IMR-90 (cell line): ENCODE results near the gene SIGLEC9. TPM values are rescaled to one million over a fixed set of nuclear protein-coding genes. Genes with fewer than 3 reads are reported as not detected.

Source experiments
- ATAC-seq: fragments of 200-7000 bp; cut with Tn5 transposase; 2 replicates; pipeline ENCODE4 v1.9.1; 2020; ENCODE audit warnings: low read depth, mild to moderate bottlenecking, moderate library complexity
- BruUV-seq: library from RNA; stranded (reverse); fragments of 400-500 nt; replicated peaks from 2 replicates; lab custom pipeline; 2021; lab: Mats Ljungman, UMichigan
- CTCF ChIA-PET: fragments of 300-600 bp; formaldehyde crosslinking; extraction: SDS; loops from one replicate; lab custom pipeline; 2021; ENCODE audit warnings: antibody characterized with exemption; lab: Yijun Ruan, JAX
- POLR2A ChIA-PET: fragments of 300-600 bp; sonication (Branson Sonifier 250); formaldehyde crosslinking; loops from one replicate; lab custom pipeline; 2022; ENCODE audit warnings: antibody characterized with exemption; ENCODE audit not compliant: unreplicated experiment; lab: Charles Lee
- DNase-seq: peaks from one replicate; pipeline ENCODE4 v3.0.0; 2013
- H2AFZ ChIP-seq: replicated peaks from 2 replicates; pipeline ENCODE3; 2013; ENCODE audit warnings: low read length, mild to moderate bottlenecking; ENCODE audit not compliant: poor library complexity
- H2AK5ac ChIP-seq: 2 replicates; pipeline ENCODE4 v1.6.1; 2013; ENCODE audit warnings: low read depth, low read length, inconsistent platforms
- H2AK9ac ChIP-seq: replicated peaks from 2 replicates; pipeline ENCODE3; 2013; ENCODE audit warnings: mild to moderate bottlenecking, low read depth, low read length, moderate library complexity; ENCODE audit not compliant: poor library complexity
- H2BK120ac ChIP-seq: 2 replicates; pipeline ENCODE4 v1.6.1; 2013; ENCODE audit warnings: low read depth, low read length, inconsistent platforms
- H2BK15ac ChIP-seq: 3 replicates; pipeline ENCODE4 v1.6.1; 2013; ENCODE audit warnings: low read depth, low read length, inconsistent platforms
- H2BK20ac ChIP-seq: 2 replicates; pipeline ENCODE4 v1.6.1; 2013; ENCODE audit warnings: low read depth, mild to moderate bottlenecking, inconsistent platforms, low read length, moderate library complexity
- H2BK5ac ChIP-seq: 2 replicates; pipeline ENCODE4 v1.6.1; 2013; ENCODE audit warnings: mild to moderate bottlenecking, low read depth, low read length, inconsistent platforms; ENCODE audit not compliant: poor library complexity, severe bottlenecking
- H3K14ac ChIP-seq: replicated peaks from 2 replicates; pipeline ENCODE4 v1.6.1; 2013; ENCODE audit warnings: low read depth, low read length, inconsistent platforms
- H3K18ac ChIP-seq: 2 replicates; pipeline ENCODE4 v1.6.1; 2013; ENCODE audit warnings: low read depth, low read length, control low read depth
- H3K23ac ChIP-seq: 2 replicates; pipeline ENCODE4 v1.6.1; 2013; ENCODE audit warnings: low read depth, low read length, inconsistent platforms
- H3K27ac ChIP-seq: 2 replicates; pipeline ENCODE4 v1.5.1; 2013; ENCODE audit warnings: mild to moderate bottlenecking, control low read depth, low read length; ENCODE audit not compliant: insufficient read depth
- H3K27me3 ChIP-seq: 2 replicates; pipeline ENCODE4 v1.6.1; 2013; ENCODE audit warnings: low read length; ENCODE audit not compliant: control insufficient read depth, insufficient read depth
- H3K36me3 ChIP-seq: 2 replicates; pipeline ENCODE4 v1.6.1; 2013; ENCODE audit warnings: low read length, mixed read lengths; ENCODE audit not compliant: control insufficient read depth, insufficient read depth
- H3K4ac ChIP-seq: 2 replicates; pipeline ENCODE4 v1.6.1; 2013; ENCODE audit warnings: low read depth, low read length, inconsistent platforms
- H3K4me1 ChIP-seq: 2 replicates; pipeline ENCODE4 v1.6.1; 2013; ENCODE audit warnings: low read length, mixed read lengths; ENCODE audit not compliant: control insufficient read depth, insufficient read depth
- H3K4me2 ChIP-seq: 2 replicates; pipeline ENCODE4 v1.6.1; 2013; ENCODE audit warnings: low read depth, mild to moderate bottlenecking, control low read depth, low read length, moderate library complexity
- H3K4me3 ChIP-seq: 2 replicates; pipeline ENCODE4 v1.5.1; 2013; ENCODE audit warnings: low read depth, mild to moderate bottlenecking, control low read depth, low read length, moderate library complexity; ENCODE audit not compliant: insufficient read depth
- H3K56ac ChIP-seq: 2 replicates; pipeline ENCODE4 v1.6.1; 2013; ENCODE audit warnings: low read length, inconsistent platforms; ENCODE audit not compliant: insufficient read depth; ENCODE audit errors: extremely low read depth
- H3K79me1 ChIP-seq, 2 experiments: 2 replicates each; pipeline ENCODE4 v1.6.1; 2013; ENCODE audit warnings: low read length in 2 of 2, inconsistent platforms in 1 of 2, low read depth in 1 of 2
- H3K9ac ChIP-seq: 2 replicates; pipeline ENCODE4 v1.6.1; 2013; ENCODE audit warnings: low read depth, low read length, control low read depth
- H3K9me1 ChIP-seq: 2 replicates; pipeline ENCODE4 v1.6.1; 2013; ENCODE audit warnings: low read length, inconsistent platforms; ENCODE audit not compliant: insufficient read depth
- H3K9me3 ChIP-seq: 2 replicates; pipeline ENCODE4 v1.6.1; 2013; ENCODE audit warnings: low read length; ENCODE audit not compliant: control insufficient read depth, insufficient read depth
- H4K20me1 ChIP-seq: 2 replicates; pipeline ENCODE4 v1.6.1; 2013; ENCODE audit warnings: low read length, inconsistent platforms; ENCODE audit not compliant: insufficient read depth
- H4K5ac ChIP-seq: 2 replicates; pipeline ENCODE4 v1.6.1; 2013; ENCODE audit warnings: mild to moderate bottlenecking, low read depth, low read length, control low read depth
- H4K8ac ChIP-seq, 2 experiments: 2 replicates each; pipeline ENCODE4 v1.6.1; 2013; ENCODE audit warnings: low read depth in 2 of 2, low read length in 2 of 2, control low read depth in 1 of 2, inconsistent platforms in 1 of 2
- H4K91ac ChIP-seq: 2 replicates; pipeline ENCODE4 v1.6.1; 2013; ENCODE audit warnings: low read depth, low read length, inconsistent platforms; ENCODE audit not compliant: insufficient read depth
- BHLHE40 ChIP-seq: fragments of 150-350 bp; IDR thresholded peaks from 2 replicates; pipeline ENCODE4 v1.6.1; 2016; ENCODE audit warnings: mild to moderate bottlenecking, low read depth, low read length
- CHD1 ChIP-seq: IDR thresholded peaks from 2 replicates; pipeline ENCODE4 v1.6.1; 2012; ENCODE audit warnings: low read depth, low read length, improper control_type of control experiment
- MAFK ChIP-seq: IDR thresholded peaks from 2 replicates; pipeline ENCODE4 v1.6.1; 2012; ENCODE audit warnings: low read depth, low read length, improper control_type of control experiment
- MXI1 ChIP-seq: IDR thresholded peaks from 2 replicates; pipeline ENCODE4 v1.6.1; 2012; ENCODE audit warnings: low read depth, mild to moderate bottlenecking, low read length, moderate library complexity, borderline replicate concordance
- POLR2A ChIP-seq: IDR thresholded peaks from 2 replicates; pipeline ENCODE4 v1.6.1; 2012; ENCODE audit warnings: mild to moderate bottlenecking, low read depth, low read length
- WGBS, 2 experiments: methylation state at CpG; one replicate each; pipeline versions ENCODE4 v1.1.5 to v1.1.7; 2013; ENCODE audit warnings: missing lambda C conversion rate in 2 of 2; ENCODE audit not compliant: insufficient read length in 1 of 2; ENCODE audit errors: extremely low coverage in 2 of 2; 5-methylcytosine and 5-hydroxymethylcytosine counted together
- dilution Hi-C: fragments of 300-500 bp; cut with HindIII; formaldehyde crosslinking; loops from one replicate; pipeline ENCODE4 v1.14.3; 2018; ENCODE audit warnings: low sequenced_read_pairs; ENCODE audit not compliant: unreplicated experiment
- in situ Hi-C: fragments of 300-500 bp; cut with MboI; formaldehyde crosslinking; loops from 3 replicates; pipeline ENCODE4 v1.14.3; 2019; ENCODE audit warnings: low sequenced_read_pairs, inconsistent platforms, mixed read lengths
- intact Hi-C: fragments of 100-400 bp; cut with micrococcal nuclease; formaldehyde crosslinking; loops from 2 replicates; pipeline ENCODE4 v1.10.0; 2022
- polyA plus RNA-seq, 3 experiments: library from polyadenylated mRNA; depleted of rRNA; stranded (reverse); fragments of >200 nt; gene quantifications; 2 replicates each; pipeline ENCODE4 v1.2.3, GENCODE V29; 2012; ENCODE audit warnings: low replicate concordance in 1 of 3
- total RNA-seq: library from RNA; depleted of rRNA; stranded (reverse); fragments of >200 nt; gene quantifications from 2 replicates; pipeline ENCODE4 v1.2.3, GENCODE V29; 2012
- TF ChIP-seq, protein P1 (sequence below): fragments of 150-350 bp; IDR thresholded peaks from 2 replicates; pipeline ENCODE4 v1.6.1; 2017; ENCODE audit warnings: mild to moderate bottlenecking, antibody characterized with exemption, low read length, low read depth

The SIGLEC9 gene
- total and polyA plus RNA-seq, 2 of the 4 experiments (the other 2 are of a cell fraction): 0.03 TPM; not detected in 1

DNA sequence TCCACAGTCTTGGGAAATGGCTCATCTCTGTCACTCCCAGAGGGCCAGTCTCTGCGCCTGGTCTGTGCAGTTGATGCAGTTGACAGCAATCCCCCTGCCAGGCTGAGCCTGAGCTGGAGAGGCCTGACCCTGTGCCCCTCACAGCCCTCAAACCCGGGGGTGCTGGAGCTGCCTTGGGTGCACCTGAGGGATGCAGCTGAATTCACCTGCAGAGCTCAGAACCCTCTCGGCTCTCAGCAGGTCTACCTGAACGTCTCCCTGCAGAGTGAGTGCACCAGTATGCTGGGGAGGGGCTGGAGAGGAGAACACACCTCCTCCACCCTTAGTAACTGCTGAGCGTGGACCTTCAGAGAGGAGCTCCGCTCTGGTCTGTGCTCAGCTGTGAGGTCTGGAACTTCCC lies 2.3 kb downstream of the SIGLEC9 start:
- no peak overlapping the region for H2AK9ac ChIP-seq
- intact Hi-C loops (no loop called here), in situ Hi-C loops (no loop called here), dilution Hi-C loops (no loop called here)
- no peak overlapping the region; the same call in 1 of the 2 replicates for H2BK120ac ChIP-seq
- H3K56ac ChIP-seq: no peak overlapping the region
- no peaks in the 10 kb centered on the region; the same call in 1 of the 2 replicates for H3K27me3 ChIP-seq
- WGBS, 2 experiments: no CpG with 5 or more reads among the region's 6 CpGs
- H2AFZ ChIP-seq: peak overlapping the region; percentile 5
- TF ChIP-seq, protein P1, sequence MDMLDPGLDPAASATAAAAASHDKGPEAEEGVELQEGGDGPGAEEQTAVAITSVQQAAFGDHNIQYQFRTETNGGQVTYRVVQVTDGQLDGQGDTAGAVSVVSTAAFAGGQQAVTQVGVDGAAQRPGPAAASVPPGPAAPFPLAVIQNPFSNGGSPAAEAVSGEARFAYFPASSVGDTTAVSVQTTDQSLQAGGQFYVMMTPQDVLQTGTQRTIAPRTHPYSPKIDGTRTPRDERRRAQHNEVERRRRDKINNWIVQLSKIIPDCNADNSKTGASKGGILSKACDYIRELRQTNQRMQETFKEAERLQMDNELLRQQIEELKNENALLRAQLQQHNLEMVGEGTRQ: no peak
- TF ChIP-seq MAFK (no peak), POLR2A (no peak), CHD1 (no peak), MXI1 (no peak), BHLHE40 (no peak)
- ChIA-PET POLR2A (no interaction called here), CTCF (interaction anchor here (1.0 kb wide), 1 partner anchor 20 kb away, joined by 3 read pairs; no protein-coding TSS in a partner anchor)
- H3K4me1 ChIP-seq: 0 out of 2 replicates have a peak, but pooled peaks cover 2% of the 10 kb centered on the region
- no peak overlapping the region for H3K4ac ChIP-seq
- no peaks in the 10 kb centered on the region for H3K79me1 ChIP-seq
- H4K8ac ChIP-seq: no peak overlapping the region; a peak in 1 of 4 replicates
- no peak for ATAC-seq
- no peak overlapping the region for H3K9ac ChIP-seq
- BruUV-seq: no TSS peak
- H3K14ac ChIP-seq: no peak overlapping the region
- H3K18ac ChIP-seq: no peak overlapping the region
- no peak overlapping the region for H2BK20ac ChIP-seq
- peaks cover 4% of the 10 kb centered on the region; the same call in 1 of the 2 replicates for H3K9me1 ChIP-seq
- H3K23ac ChIP-seq: no peak overlapping the region
- H3K9me3 ChIP-seq: no peaks in the 10 kb centered on the region
- no peak overlapping the region for H3K27ac ChIP-seq
- H3K4me3 ChIP-seq: no peak overlapping the region
- no peak overlapping the region; the same call in 2 of the 3 replicates for H2BK15ac ChIP-seq
- H2BK5ac ChIP-seq: no peak overlapping the region
- H2AK5ac ChIP-seq: no peak overlapping the region
- no peaks in the 10 kb centered on the region for H4K20me1 ChIP-seq
- H3K36me3 ChIP-seq: no peaks in the 10 kb centered on the region
- H4K5ac ChIP-seq: no peak overlapping the region
- no peak overlapping the region for H4K91ac ChIP-seq
- no peak for DNase-seq
- no peak overlapping the region for H3K4me2 ChIP-seq
